ENCODE data around the gene UAP1L1.
A peak's percentile ranks its signal among the peaks of the same experiment; 100 is the strongest.

The UAP1L1 gene

GRCh38 chr9:137077758-137078693 is 709 bp downstream of the UAP1L1 start:
- peak; percentile 34 for DNase-seq

GRCh38 chr9:137078701-137079400 is 1.5 kb downstream of the UAP1L1 start:
- DNase-seq, result no peak

GRCh38 chr9:137079401-137079787 is 2.1 kb downstream of the UAP1L1 start:
- DNase-seq, result no peak

DNA sequence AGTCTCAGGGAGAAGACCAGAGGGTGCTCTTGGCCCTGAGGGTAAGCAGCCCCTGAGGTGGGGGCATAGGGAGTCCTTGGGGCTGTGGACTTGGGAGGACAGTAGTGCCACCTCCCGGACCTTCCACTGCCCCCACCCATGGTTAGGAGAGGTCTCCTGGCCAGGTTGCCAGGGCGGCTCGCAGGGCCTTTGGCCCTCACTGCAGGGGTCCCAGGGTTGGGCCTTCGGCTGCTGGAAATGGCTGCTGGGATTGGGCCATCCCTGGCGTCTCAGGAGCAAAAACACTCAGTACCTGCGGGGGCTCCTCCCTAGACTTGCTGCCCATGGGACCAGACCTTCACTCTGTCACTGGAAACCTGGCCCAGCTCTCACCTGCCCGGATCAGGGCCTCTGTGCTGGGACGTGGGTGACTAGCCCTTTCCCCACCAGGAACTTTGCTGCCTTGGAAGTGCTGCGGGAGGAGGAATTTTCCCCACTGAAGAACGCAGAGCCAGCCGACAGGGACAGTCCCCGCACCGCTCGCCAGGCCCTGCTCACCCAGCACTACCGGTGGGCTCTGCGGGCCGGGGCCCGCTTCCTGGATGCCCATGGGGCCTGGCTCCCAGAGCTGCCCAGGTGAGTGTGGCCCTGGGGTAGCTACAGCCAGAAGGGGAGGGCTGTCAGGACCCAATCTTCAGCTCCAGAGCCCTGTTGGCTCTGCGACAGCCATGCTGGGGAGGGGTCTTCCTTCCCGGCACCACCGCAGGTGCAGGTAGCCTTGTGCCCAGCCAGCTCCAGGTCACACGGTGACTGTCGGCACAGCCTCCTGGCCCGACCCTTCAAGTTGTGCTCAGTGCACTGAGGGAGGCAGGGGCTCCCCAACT is 3.2 kb downstream of the UAP1L1 start:
- no peak for DNase-seq

GRCh38 chr9:137082222-137082924 is 5.1 kb downstream of the UAP1L1 start:
- DNase-seq, result no peak

DNA sequence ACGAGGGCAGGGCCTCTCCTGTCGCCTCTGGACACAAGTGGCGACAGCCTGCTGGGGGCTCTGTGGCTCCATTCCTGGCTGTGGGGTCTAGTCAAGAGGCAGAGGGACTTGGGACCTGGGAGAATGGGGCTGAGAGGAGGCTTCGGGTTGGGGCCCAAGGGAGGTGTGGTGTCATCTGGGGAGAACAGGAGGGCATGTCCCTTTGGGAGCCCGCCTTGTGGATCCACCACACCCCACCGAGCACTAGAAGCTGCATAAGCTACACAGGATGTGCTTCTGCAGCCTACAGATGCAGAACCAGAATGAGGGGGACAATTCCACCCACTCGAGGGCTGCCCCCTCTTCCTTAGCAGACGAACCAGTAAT is 5.6 kb downstream of the UAP1L1 start:
- DNase-seq, result no peak

DNA sequence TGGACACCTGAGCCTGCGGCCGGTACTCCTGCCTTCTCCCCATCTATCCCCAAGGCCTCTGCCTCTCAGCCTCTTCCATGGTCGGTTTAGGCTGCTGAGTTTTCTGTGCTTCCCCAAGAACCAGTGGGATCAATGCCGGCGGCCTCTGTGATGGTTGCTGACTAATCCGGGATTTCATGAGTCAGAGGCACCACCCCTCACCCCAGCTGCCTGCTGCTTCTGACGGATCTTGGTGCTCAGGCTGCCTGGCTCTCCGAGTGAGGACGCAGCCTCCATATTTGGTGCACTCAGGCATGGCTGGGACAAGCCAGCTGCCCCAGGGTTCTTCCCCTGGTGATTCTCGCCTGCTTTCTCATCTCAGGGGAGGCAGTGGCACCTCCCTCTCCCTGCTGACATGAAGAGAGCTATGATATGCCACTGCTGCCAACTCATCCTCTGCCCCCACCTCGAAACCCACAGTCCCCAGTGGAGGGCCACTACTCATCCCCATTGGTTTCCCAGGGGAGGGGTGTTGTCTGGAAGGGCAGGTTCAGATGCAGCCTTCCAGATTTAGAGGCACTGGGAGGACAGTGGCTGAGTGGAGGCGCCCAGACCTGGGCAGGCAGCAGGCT is 6.2 kb downstream of the UAP1L1 start:
- DNase-seq, result no peak

DNA sequence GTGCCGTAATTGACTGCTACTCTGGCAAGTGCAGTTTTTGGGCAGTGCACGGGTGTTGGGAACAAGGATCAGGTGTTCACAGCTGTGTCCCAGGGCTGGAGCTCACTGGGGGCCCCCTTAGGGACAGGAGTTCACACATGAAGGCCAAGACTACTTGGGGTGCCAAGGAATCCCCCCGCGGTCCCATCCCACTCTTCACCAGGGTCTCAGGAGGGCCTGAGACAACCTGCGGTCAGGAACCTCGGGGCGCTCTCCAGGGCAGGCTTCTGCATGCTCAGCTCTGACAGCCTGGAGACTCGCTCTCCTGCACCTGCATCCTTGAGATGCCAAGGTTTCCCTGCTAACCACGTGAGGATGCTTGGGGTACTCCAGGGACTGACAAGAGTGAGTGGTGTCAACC is 7.2 kb downstream of the UAP1L1 start:
- DNase-seq, result no peak

- peak; percentile 35 for DNase-seq
Observed at GRCh38 chr9:137085920-137086530, 8.7 kb downstream of the UAP1L1 start.

GRCh38 chr9:137086531-137087408 is 9.5 kb downstream of the UAP1L1 start, which contains the start of gene MAN1B1:
TSS of gene MAN1B1 (plus strand) at chr9:137086985. CDS start at chr9:137087000, 15 bp downstream.
- peak; percentile 99 for DNase-seq

DNA sequence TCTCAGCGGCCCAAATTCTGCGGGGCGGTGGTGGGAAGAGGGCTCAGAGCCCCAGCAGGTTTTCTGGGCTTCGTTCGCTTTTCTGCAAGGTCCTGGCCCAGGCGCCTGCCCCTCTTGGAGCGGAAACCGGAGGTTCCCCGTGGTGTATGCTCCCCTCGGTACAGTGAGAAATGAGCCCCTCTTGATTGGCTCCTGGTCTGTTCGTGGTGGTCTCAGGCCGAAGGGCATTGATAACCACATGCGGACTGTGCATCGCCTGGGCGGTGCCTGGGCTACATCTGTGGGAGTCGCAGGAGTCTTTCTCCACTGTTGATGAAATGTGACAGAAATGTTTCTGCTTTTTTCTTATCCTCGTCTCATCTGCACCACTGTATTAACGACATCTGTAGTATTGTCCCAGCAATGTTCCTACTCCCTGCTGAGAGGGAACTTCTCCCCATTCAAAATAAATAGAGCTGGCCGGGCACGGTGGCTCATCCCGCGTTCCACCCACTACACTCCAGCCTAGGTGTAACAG is 10.2 kb downstream of the UAP1L1 start:
- DNase-seq, result no peak

- DNase-seq, result no peak
Observed at GRCh38 chr9:137088121-137088520, 10.8 kb downstream of the UAP1L1 start.

DNA sequence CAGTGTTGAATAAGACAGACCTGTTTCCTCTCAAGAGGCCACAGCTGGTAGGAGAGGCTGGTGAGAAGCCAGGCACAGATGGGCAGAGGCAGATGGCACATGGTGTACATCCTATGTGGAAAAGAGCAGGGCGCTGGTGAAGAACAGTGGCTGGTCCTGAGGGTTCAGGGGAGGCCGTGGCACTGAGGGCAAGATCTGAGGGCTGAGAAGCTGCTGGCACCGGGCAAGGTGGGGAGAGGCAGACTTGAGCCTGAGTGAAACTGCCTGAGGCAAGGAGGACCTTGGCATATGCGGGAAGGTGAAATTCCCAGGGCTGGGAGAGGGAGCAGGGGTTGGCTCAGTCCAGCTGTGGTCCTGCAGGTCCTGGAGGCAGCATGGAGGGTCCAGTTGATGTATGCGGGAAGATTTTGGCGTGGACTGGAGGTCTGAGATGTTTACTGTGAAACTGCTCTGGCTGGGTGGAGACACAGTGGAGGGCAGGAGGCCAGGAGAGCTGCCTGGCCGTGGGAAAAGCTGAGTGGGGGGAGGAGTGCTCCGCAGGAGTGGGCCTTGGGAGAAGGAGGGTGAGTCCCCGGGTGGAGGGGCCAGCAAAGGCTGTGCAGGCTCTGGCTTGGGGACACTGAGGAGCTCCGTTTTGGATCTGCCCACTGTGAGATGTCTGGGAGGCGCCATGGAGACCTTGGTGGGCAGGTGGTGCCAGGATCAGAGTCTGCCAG is 12.1 kb downstream of the UAP1L1 start:
- no peak for DNase-seq

DNA sequence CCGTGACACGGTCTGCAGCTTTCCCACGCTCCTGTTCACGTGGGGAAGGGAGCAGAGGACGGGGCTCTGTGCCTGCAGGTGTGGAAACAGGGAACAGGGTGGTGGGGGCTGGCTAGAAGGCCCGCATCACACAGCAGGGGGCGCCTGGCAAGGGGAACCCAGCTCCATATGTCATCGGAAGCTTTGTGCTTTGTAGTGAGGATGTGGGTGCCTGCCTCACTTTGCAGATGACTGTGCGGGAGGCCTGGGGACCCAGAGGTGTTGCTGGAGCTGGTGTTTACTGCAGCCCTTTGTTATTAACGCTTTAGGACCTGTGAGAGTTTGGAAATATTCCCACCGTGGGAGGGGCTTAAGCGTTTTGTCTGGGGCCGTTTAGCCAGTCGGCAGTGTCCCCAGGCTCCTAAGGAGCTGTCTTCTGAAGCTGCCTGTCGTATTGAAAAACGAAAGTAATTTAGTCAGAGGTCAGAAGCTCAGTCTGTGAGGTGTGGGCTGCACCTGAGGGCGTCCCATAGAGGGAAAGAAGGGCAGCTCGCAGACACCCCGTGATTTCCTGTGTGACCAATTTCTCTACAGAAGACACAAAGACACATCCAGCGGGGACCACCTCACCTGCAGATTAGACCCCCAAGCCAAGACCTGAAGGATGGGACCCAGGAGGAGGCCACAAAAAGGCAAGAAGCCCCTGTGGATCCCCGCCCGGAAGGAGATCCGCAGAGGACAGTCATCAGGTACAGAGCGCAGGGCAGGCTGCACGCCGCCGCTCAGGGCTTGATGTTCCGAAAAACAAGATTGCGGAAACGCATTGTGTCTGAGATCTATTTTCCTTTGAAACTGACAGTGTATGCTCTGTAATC is 18.6 kb downstream of the UAP1L1 start:
- peak; percentile 81 for DNase-seq

- no peak for DNase-seq
Observed at GRCh38 chr9:137096785-137097546, 19.6 kb downstream of the UAP1L1 start.

- no peak for DNase-seq
Observed at GRCh38 chr9:137097761-137098462, 20.6 kb downstream of the UAP1L1 start.

DNA sequence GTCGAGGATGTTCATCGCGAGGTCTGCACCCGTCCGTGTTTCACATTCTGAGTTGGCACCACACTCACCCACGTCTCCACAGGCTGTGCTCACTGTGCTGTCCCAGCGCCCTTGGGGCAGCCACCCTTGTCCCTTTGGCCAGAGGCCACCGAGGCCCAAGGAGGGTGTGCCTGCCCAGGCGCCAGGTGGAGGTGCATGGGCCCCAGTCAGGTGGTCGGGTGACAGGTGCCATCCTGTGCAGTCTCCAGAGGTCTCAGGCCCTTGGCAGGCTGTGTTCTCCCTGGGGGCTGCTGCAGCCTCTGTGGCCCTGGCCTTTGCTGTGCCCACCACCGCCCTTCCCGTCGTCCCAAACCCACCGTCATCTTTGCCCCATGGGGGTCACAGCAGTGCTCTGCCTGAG is 21.9 kb downstream of the UAP1L1 start:
- DNase-seq, result no peak
